ENCODE data around the gene DLG2.
"Not testable (repeated sequence)": the region's sequence is repeated elsewhere in the genome, so short reads cannot be mapped to it uniquely, and the experiment has no call there.

DLG2 gene

GRCh38 chr11:84383576-84383975, 1243.6 kb downstream of the DLG2 start:
- no peak for DNase-seq (ENCODE audit: low read depth in 3 of 3)

DNA sequence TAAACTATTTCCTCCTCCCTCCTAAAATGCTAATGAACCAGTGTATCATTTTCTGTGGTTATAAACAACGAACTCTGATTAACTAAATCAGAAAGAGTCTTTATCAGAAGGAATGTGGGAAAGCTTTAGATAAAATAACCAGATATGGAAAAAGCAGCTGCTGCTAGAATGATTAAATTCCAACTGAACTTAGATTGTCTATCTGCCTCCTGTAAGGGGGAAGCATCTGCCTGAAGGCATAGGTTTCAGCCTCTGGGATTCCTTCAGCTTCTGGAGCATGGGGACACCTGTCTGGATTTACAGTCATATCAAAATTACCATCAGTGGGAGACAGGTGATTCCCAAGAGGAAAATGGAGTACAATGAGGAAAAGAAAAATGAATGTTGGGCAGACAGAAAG, 1245.5 kb downstream of the DLG2 start:
- DNase-seq (ENCODE audit: low read depth in 3 of 3) = no peak

- no peak for DNase-seq (ENCODE audit: low read depth in 3 of 3)
Observed at GRCh38 chr11:84372381-84372950, 1254.7 kb downstream of the DLG2 start.

GRCh38 chr11:84358034-84358433, 1269.1 kb downstream of the DLG2 start:
- DNase-seq (ENCODE audit: low read depth in 3 of 3) = no peak

GRCh38 chr11:84355911-84356310, 1271.2 kb downstream of the DLG2 start:
- DNase-seq (ENCODE audit: low read depth in 3 of 3) = no peak

GRCh38 chr11:84345597-84345996, 1281.5 kb downstream of the DLG2 start:
- DNase-seq (ENCODE audit: low read depth in 3 of 3) = no peak

GRCh38 chr11:84345027-84345426, 1282.1 kb downstream of the DLG2 start:
- DNase-seq (ENCODE audit: low read depth in 3 of 3) = no peak

- no peak for DNase-seq (ENCODE audit: low read depth in 3 of 3)
Observed at GRCh38 chr11:84339796-84340195, 1287.3 kb downstream of the DLG2 start.

- DNase-seq (ENCODE audit: low read depth in 3 of 3) = no peak
Observed at GRCh38 chr11:84333221-84333620, 1293.9 kb downstream of the DLG2 start.

DNA sequence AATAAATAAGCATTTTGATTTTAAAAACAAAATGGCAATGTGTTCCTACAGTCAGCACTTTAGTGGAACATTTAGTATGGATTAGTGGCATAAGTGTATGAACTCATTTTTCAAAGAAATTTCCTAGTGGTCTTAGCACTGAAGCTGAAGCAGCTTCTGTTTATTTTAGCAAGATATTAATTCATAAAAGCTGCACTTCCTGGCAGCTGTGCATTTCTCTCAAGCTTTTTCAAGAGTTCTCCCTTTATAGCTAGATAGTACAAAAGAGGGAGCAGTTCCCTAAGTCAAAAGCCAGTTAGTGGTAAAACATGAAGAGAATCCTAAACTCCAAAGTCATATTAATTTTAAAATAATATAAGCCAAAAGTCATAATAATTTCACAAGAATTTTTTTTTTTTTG, 1304.9 kb downstream of the DLG2 start:
- no peak for DNase-seq (ENCODE audit: low read depth in 3 of 3)

DNA sequence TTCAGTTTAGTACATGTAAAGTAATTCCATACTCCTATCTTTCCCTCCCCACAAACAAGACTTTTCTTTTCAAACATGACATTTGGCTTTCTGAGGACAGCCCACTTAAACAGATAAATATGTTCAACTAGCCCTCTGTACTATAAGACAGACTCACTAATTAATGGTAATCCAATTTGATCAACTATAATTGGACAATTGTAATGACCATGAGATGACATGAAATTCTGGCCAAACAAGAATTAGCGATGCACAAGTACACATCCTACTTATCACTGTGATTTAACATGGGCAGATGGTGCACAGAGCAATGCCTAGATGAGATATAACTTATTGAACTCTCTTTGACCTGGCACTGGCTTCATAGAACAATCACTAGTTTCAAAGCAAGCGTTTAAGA, 1307.3 kb downstream of the DLG2 start:
- no peak for DNase-seq (ENCODE audit: low read depth in 3 of 3)

GRCh38 chr11:84316866-84317555, 1310.1 kb downstream of the DLG2 start:
- no peak for DNase-seq (ENCODE audit: low read depth in 3 of 3)

GRCh38 chr11:84313830-84314359, 1313.2 kb downstream of the DLG2 start:
- DNase-seq (ENCODE audit: low read depth in 3 of 3) = no peak

GRCh38 chr11:84310268-84310667, 1316.9 kb downstream of the DLG2 start:
- no peak for DNase-seq (ENCODE audit: low read depth in 3 of 3)

GRCh38 chr11:84308491-84308890, 1318.7 kb downstream of the DLG2 start:
- DNase-seq (ENCODE audit: low read depth in 3 of 3) = not testable (repeated sequence)

- no peak for DNase-seq (ENCODE audit: low read depth in 3 of 3)
Observed at GRCh38 chr11:84300092-84300491, 1327.1 kb downstream of the DLG2 start.

- DNase-seq (ENCODE audit: low read depth in 3 of 3) = no peak
Observed at GRCh38 chr11:84297570-84297969, 1329.6 kb downstream of the DLG2 start.

GRCh38 chr11:84295815-84296214, 1331.3 kb downstream of the DLG2 start:
- DNase-seq (ENCODE audit: low read depth in 3 of 3) = no peak

- no peak for DNase-seq (ENCODE audit: low read depth in 3 of 3)
Observed at GRCh38 chr11:84292955-84293354, 1334.2 kb downstream of the DLG2 start.

- no peak for DNase-seq (ENCODE audit: low read depth in 3 of 3)
Observed at GRCh38 chr11:84292006-84292405, 1335.1 kb downstream of the DLG2 start.

DNA sequence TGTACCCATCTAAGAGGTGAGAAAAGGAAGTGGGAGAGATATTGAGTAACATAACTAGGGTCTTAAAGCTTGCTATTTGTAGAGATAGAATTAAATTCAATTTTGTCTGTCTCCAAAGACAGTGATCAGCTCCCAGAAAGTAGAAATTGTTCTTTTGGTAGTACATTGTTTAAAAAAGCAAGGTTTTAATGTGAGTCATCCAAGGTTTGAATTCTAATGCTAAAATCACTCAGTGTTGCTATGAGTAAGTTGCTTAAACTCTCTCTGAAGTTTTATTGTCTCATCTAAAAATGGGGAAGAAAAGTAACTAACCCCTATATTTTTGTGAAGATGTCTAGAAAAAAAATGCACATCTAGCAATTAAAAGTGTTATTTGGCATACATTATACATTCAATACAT, 1336.5 kb downstream of the DLG2 start:
- DNase-seq (ENCODE audit: low read depth in 3 of 3) = no peak

DNA sequence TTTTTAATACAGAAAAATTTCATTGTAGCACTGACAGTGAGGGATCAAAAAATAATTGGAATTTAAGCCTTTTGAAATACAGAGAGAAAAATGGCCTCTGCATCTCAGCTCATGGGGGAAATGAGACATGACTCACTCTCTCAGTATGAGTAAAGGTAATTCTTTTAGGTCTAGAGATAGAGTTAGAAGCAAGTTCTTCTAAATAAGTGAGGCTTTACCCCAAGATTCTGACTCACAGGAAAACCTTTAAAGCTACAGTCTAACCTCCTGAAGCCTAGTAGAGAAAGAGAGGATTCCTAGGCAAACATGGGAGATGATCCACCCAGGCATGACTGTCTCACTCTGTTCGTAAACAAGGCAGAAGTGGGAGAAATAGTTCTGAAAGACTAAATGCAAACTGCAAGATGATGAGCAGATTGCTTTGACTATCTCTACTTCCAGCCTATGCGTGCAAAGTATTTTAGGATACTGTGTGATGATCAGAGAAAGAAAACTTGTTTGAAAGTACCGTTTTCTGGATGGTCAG, 1337.7 kb downstream of the DLG2 start:
- DNase-seq (ENCODE audit: low read depth in 3 of 3) = no peak

DNA sequence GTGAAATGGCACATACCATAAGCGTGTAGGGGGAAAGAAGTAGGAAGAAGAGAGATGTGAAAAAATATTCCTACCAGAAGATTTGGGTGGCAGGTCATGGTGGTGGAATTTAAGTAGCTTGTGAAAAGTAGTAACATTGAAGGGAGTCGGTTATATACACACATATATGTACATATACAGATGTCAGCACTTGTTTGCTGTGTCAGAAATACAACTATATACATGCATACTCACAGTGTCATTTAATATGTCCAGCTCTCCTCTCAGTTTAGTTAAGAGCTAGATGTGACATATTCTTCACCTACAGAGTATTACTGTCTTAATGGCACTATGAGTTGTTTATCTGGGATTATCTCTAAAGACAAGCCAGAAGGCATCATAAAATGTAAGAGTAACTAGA, 1353.6 kb downstream of the DLG2 start:
- no peak for DNase-seq (ENCODE audit: low read depth in 3 of 3)

All from stimulated activated CD4-positive, alpha-beta T cell treated with anti-CD3 and anti-CD28 coated beads, TNF-alpha, amount 100 ng/mL, for 24 hours (primary cell).